Ishikawa (cell line): ENCODE data around the gene POU4F3.

Source experiments
- CEBPB ChIP-seq: IDR thresholded peaks from 2 replicates; pipeline ENCODE4 v1.6.1; 2012
- CREB1 ChIP-seq: IDR thresholded peaks from 2 replicates; pipeline ENCODE4 v1.6.1; 2012; ENCODE audit warnings: low read depth
- EGR1 ChIP-seq: IDR thresholded peaks from 2 replicates; pipeline ENCODE4 v1.6.1; 2012
- EP300 ChIP-seq: IDR thresholded peaks from 2 replicates; pipeline ENCODE4 v1.6.1; 2012; ENCODE audit warnings: borderline replicate concordance
- FOXM1 ChIP-seq: IDR thresholded peaks from 2 replicates; pipeline ENCODE4 v1.6.1; 2012; ENCODE audit warnings: low read depth, borderline replicate concordance
- MAX ChIP-seq: IDR thresholded peaks from 2 replicates; pipeline ENCODE4 v1.6.1; 2012
- NFIC ChIP-seq: IDR thresholded peaks from 2 replicates; pipeline ENCODE4 v1.6.1; 2012
- RAD21 ChIP-seq: IDR thresholded peaks from 2 replicates; pipeline ENCODE4 v1.6.1; 2012; ENCODE audit warnings: low read depth
- REST ChIP-seq: IDR thresholded peaks from 2 replicates; pipeline ENCODE4 v1.6.1; 2012; ENCODE audit warnings: low read depth, mild to moderate bottlenecking
- TAF1 ChIP-seq: IDR thresholded peaks from 2 replicates; pipeline ENCODE4 v1.6.1; 2012; ENCODE audit warnings: low read depth, mild to moderate bottlenecking
- TCF12 ChIP-seq: IDR thresholded peaks from 2 replicates; pipeline ENCODE4 v1.6.1; 2012; ENCODE audit warnings: low read depth
- TEAD4 ChIP-seq: IDR thresholded peaks from 2 replicates; pipeline ENCODE4 v1.6.1; 2012
- USF1 ChIP-seq: IDR thresholded peaks from 2 replicates; pipeline ENCODE4 v1.6.1; 2012
- YY1 ChIP-seq: IDR thresholded peaks from 2 replicates; pipeline ENCODE4 v1.6.1; 2012; ENCODE audit warnings: low read depth
- ZBTB7A ChIP-seq: IDR thresholded peaks from 2 replicates; pipeline ENCODE4 v1.6.1; 2012; ENCODE audit warnings: low read depth

POU4F3 gene

GRCh38 chr5:146313027-146313426 lies 25.6 kb upstream of the POU4F3 start:
- TF ChIP-seq EP300 = no peak
- no peak for TF ChIP-seq USF1
- TF ChIP-seq TAF1 = no peak
- TF ChIP-seq TEAD4 = no peak
- TF ChIP-seq MAX = no peak
- TF ChIP-seq TCF12 = no peak
- no peak for TF ChIP-seq YY1
- no peak for TF ChIP-seq EGR1
- TF ChIP-seq CEBPB = no peak
- no peak for TF ChIP-seq FOXM1
- no peak for TF ChIP-seq NFIC
- no peak for TF ChIP-seq ZBTB7A

- TF ChIP-seq EP300 (no peak), TAF1 (no peak), CEBPB (no peak), EGR1 (no peak), RAD21 (no peak), CREB1 (no peak), USF1 (no peak), REST (no peak), ZBTB7A (no peak), TCF12 (no peak), NFIC (no peak), TEAD4 (no peak), YY1 (no peak), FOXM1 (no peak), MAX (no peak)
Measured at GRCh38 chr5:146321571-146321970, 17.1 kb upstream of the POU4F3 start.

GRCh38 chr5:146327257-146327870 lies 11.3 kb upstream of the POU4F3 start:
- TF ChIP-seq MAX (no peak), NFIC (no peak), TEAD4 (no peak), CREB1 (no peak), FOXM1 (no peak), TCF12 (no peak), TAF1 (no peak), REST (no peak), EP300 (no peak), EGR1 (no peak), ZBTB7A (no peak), CEBPB (no peak), USF1 (no peak), YY1 (no peak), RAD21 (no peak)

- TF ChIP-seq RAD21 (no peak), NFIC (no peak), TCF12 (no peak), EGR1 (no peak)
Measured at GRCh38 chr5:146327989-146328388, 10.7 kb upstream of the POU4F3 start.

GRCh38 chr5:146329697-146330096 lies 8.9 kb upstream of the POU4F3 start:
- no peak for TF ChIP-seq EP300
- no peak for TF ChIP-seq TCF12
- no peak for TF ChIP-seq RAD21
- no peak for TF ChIP-seq USF1
- TF ChIP-seq CEBPB = no peak
- no peak for TF ChIP-seq EGR1
- no peak for TF ChIP-seq FOXM1
- no peak for TF ChIP-seq NFIC
- TF ChIP-seq TAF1 = no peak
- TF ChIP-seq ZBTB7A = no peak
- no peak for TF ChIP-seq CREB1
- TF ChIP-seq YY1 = no peak
- no peak for TF ChIP-seq TEAD4
- TF ChIP-seq REST = no peak
- TF ChIP-seq MAX = no peak
